HL-60 (cell line): ENCODE results near the gene AMELX.

Source experiments
- GABPA ChIP-seq: IDR thresholded peaks from 2 replicates; pipeline ENCODE4 v1.6.1; 2012; ENCODE audit warnings: low read depth
- POLR2AphosphoS5 ChIP-seq: IDR thresholded peaks from 2 replicates; pipeline ENCODE4 v1.6.1; 2012; ENCODE audit warnings: low read depth
- TF ChIP-seq, protein P1 (sequence below): IDR thresholded peaks from one replicate; pipeline ENCODE4 v1.5.1; 2011; ENCODE audit warnings: low read length, control low read depth, inconsistent platforms; ENCODE audit not compliant: insufficient read depth
- TF ChIP-seq, protein P2 (sequence below): IDR thresholded peaks from 2 replicates; pipeline ENCODE4 v1.6.1; 2012; ENCODE audit warnings: low read depth; ENCODE audit not compliant: insufficient replicate concordance

DNA sequence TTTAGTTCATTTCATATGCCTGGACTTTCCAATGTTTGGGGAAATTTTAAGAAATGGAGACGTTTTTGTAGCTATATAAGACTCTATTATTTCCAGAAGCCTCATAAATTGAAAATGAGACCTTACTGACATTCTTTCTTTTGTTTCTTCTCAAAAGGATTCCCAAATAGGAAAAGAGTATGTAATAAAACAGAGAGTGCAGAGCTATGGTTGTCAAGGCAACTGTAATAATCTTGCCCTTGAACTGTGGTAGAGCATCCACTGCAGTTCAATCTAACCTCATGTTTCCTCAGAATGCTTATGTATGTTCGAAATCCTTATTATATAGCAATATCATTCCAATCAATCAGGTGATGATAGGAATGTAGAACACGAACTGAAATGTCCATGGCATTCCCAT, 54.1 kb downstream of the AMELX start:
- TF ChIP-seq POLR2AphosphoS5 (no peak), GABPA (no peak)
- TF ChIP-seq, protein P1, sequence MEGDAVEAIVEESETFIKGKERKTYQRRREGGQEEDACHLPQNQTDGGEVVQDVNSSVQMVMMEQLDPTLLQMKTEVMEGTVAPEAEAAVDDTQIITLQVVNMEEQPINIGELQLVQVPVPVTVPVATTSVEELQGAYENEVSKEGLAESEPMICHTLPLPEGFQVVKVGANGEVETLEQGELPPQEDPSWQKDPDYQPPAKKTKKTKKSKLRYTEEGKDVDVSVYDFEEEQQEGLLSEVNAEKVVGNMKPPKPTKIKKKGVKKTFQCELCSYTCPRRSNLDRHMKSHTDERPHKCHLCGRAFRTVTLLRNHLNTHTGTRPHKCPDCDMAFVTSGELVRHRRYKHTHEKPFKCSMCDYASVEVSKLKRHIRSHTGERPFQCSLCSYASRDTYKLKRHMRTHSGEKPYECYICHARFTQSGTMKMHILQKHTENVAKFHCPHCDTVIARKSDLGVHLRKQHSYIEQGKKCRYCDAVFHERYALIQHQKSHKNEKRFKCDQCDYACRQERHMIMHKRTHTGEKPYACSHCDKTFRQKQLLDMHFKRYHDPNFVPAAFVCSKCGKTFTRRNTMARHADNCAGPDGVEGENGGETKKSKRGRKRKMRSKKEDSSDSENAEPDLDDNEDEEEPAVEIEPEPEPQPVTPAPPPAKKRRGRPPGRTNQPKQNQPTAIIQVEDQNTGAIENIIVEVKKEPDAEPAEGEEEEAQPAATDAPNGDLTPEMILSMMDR: no peak
- TF ChIP-seq, protein P2, sequence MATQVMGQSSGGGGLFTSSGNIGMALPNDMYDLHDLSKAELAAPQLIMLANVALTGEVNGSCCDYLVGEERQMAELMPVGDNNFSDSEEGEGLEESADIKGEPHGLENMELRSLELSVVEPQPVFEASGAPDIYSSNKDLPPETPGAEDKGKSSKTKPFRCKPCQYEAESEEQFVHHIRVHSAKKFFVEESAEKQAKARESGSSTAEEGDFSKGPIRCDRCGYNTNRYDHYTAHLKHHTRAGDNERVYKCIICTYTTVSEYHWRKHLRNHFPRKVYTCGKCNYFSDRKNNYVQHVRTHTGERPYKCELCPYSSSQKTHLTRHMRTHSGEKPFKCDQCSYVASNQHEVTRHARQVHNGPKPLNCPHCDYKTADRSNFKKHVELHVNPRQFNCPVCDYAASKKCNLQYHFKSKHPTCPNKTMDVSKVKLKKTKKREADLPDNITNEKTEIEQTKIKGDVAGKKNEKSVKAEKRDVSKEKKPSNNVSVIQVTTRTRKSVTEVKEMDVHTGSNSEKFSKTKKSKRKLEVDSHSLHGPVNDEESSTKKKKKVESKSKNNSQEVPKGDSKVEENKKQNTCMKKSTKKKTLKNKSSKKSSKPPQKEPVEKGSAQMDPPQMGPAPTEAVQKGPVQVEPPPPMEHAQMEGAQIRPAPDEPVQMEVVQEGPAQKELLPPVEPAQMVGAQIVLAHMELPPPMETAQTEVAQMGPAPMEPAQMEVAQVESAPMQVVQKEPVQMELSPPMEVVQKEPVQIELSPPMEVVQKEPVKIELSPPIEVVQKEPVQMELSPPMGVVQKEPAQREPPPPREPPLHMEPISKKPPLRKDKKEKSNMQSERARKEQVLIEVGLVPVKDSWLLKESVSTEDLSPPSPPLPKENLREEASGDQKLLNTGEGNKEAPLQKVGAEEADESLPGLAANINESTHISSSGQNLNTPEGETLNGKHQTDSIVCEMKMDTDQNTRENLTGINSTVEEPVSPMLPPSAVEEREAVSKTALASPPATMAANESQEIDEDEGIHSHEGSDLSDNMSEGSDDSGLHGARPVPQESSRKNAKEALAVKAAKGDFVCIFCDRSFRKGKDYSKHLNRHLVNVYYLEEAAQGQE: no peak
